ENCODE measurements around the gene SLC16A12. TPM values are rescaled to one million over a fixed set of nuclear protein-coding genes. Genes with fewer than 3 reads are reported as not detected.
A peak's percentile ranks its signal among the peaks of the same experiment; 100 is the strongest.

The SLC16A12 gene
- total RNA-seq, 1 experiment from 2014 or later = 1.0 TPM

GRCh38 chr10:89563311-89563710, 27.9 kb upstream of the SLC16A12 start:
- TF ChIP-seq CTCF (IDR thresholded peaks at IDR 0.05; ENCODE audit: unreplicated experiment) = no peak
- DNase-seq = no peak
- Mint-ChIP-seq H3K27ac (ENCODE audit: unreplicated experiment) (no peak overlapping the region), H3K4me3 (ENCODE audit: low read depth, unreplicated experiment) (no peak overlapping the region), H3K9me3 (ENCODE audit: low read depth, unreplicated experiment) (no peaks in the 10 kb centered on the region), H3K4me1 (ENCODE audit: low read depth, unreplicated experiment) (no peaks in the 10 kb centered on the region), H3K36me3 (ENCODE audit: insufficient read depth, unreplicated experiment) (no peaks in the 10 kb centered on the region), H3K27me3 (ENCODE audit: unreplicated experiment) (no peaks in the 10 kb centered on the region)
- no TSS peak for BruUV-seq (replicated peaks)
- intact Hi-C loops (cut with micrococcal nuclease; ENCODE audit: unreplicated experiment) = no loop called here
- CTCF ChIA-PET = no interaction called here

- H3K36me3 Mint-ChIP-seq (ENCODE audit: insufficient read depth, unreplicated experiment) = peaks cover 9% of the 10 kb centered on the region
- CTCF ChIA-PET = interaction anchor here (1.0 kb wide), 1 partner anchor 90 kb away, joined by 5 read pairs; no protein-coding TSS in a partner anchor
- peak overlapping the region; percentile 38 for H3K27ac Mint-ChIP-seq (ENCODE audit: unreplicated experiment)
- H3K27me3 Mint-ChIP-seq (ENCODE audit: unreplicated experiment) = no peaks in the 10 kb centered on the region
- DNase-seq = no peak
- intact Hi-C loops (cut with micrococcal nuclease; ENCODE audit: unreplicated experiment) = loop anchor here (10.0 kb wide), 1 partner anchor 302 kb away; the partner anchor contains the start of gene LIPA
- H3K4me3 Mint-ChIP-seq (ENCODE audit: low read depth, unreplicated experiment) = no peak overlapping the region
- no peaks in the 10 kb centered on the region for H3K9me3 Mint-ChIP-seq (ENCODE audit: low read depth, unreplicated experiment)
- no peak for TF ChIP-seq CTCF (IDR thresholded peaks at IDR 0.05; ENCODE audit: unreplicated experiment)
- H3K4me1 Mint-ChIP-seq (ENCODE audit: low read depth, unreplicated experiment) = peaks cover 33% of the 10 kb centered on the region
- no TSS peak for BruUV-seq (replicated peaks)
These were observed 21.2 kb upstream of the SLC16A12 start for GRCh38 chr10:89556600-89556999.

GRCh38 chr10:89555688-89556445, 20.5 kb upstream of the SLC16A12 start:
- H3K4me3 Mint-ChIP-seq (ENCODE audit: low read depth, unreplicated experiment) = no peak overlapping the region
- CTCF ChIA-PET = interaction anchor here (0.6 to 1.0 kb wide), 4 partner anchors 10 to 600 kb away, joined by 3 to 6 read pairs (median 4); no protein-coding TSS in a partner anchor
- H3K27me3 Mint-ChIP-seq (ENCODE audit: unreplicated experiment) = no peaks in the 10 kb centered on the region
- intact Hi-C loops (cut with micrococcal nuclease; ENCODE audit: unreplicated experiment) = loop anchor here (2.0 to 10.0 kb wide), 3 partner anchors 89 to 301 kb away; partner anchors contain the start of gene LIPA
- peaks cover 9% of the 10 kb centered on the region for H3K36me3 Mint-ChIP-seq (ENCODE audit: insufficient read depth, unreplicated experiment)
- peaks cover 35% of the 10 kb centered on the region for H3K4me1 Mint-ChIP-seq (ENCODE audit: low read depth, unreplicated experiment)
- no TSS peak for BruUV-seq (replicated peaks)
- peak; percentile 13 for DNase-seq
- no peaks in the 10 kb centered on the region for H3K9me3 Mint-ChIP-seq (ENCODE audit: low read depth, unreplicated experiment)
- H3K27ac Mint-ChIP-seq (ENCODE audit: unreplicated experiment) = peak overlapping the region; percentile 38
- no peak for TF ChIP-seq CTCF (IDR thresholded peaks at IDR 0.05; ENCODE audit: unreplicated experiment)

GRCh38 chr10:89554433-89554832, 19.0 kb upstream of the SLC16A12 start:
- peak overlapping the region; percentile 61 for H3K27ac Mint-ChIP-seq (ENCODE audit: unreplicated experiment)
- BruUV-seq (replicated peaks) = no TSS peak
- no peak for DNase-seq
- intact Hi-C loops (cut with micrococcal nuclease; ENCODE audit: unreplicated experiment) = loop anchor here (2.0 to 10.0 kb wide), 3 partner anchors 88 to 300 kb away; partner anchors contain the start of gene LIPA
- CTCF ChIA-PET = interaction anchor here (0.5 to 2.4 kb wide), 2 partner anchors 88 to 202 kb away, joined by 4 to 10 read pairs; no protein-coding TSS in a partner anchor
- peaks cover 14% of the 10 kb centered on the region for H3K36me3 Mint-ChIP-seq (ENCODE audit: insufficient read depth, unreplicated experiment)
- H3K27me3 Mint-ChIP-seq (ENCODE audit: unreplicated experiment) = no peaks in the 10 kb centered on the region
- H3K4me3 Mint-ChIP-seq (ENCODE audit: low read depth, unreplicated experiment) = no peak overlapping the region
- no peaks in the 10 kb centered on the region for H3K9me3 Mint-ChIP-seq (ENCODE audit: low read depth, unreplicated experiment)
- peaks cover 50% of the 10 kb centered on the region for H3K4me1 Mint-ChIP-seq (ENCODE audit: low read depth, unreplicated experiment)
- no peak for TF ChIP-seq CTCF (IDR thresholded peaks at IDR 0.05; ENCODE audit: unreplicated experiment)
